DMS53 treated with DMSO at 0.1 percent for 48 hours (cell line): ENCODE data around the gene BMAL1.
"Not testable (repeated sequence)": the region's sequence is repeated elsewhere in the genome, so short reads cannot be mapped to it uniquely, and the experiment has no call there.

Experiments used
- DNase-seq: peaks from one replicate; lab custom pipeline; 2025; ENCODE audit not compliant: unreplicated experiment; lab: John Stamatoyannopoulos, UW

Gene BMAL1

GRCh38 chr11:13368041-13368446 is 90.5 kb downstream of the BMAL1 start:
- no peak for DNase-seq

- DNase-seq, result no peak
Observed at GRCh38 chr11:13373216-13373615, 95.6 kb downstream of the BMAL1 start.

- no peak for DNase-seq
Observed at GRCh38 chr11:13375798-13376197, 98.2 kb downstream of the BMAL1 start.

GRCh38 chr11:13376402-13376801 is 98.8 kb downstream of the BMAL1 start:
- DNase-seq, result no peak

- DNase-seq, result no peak
Observed at GRCh38 chr11:13376838-13377237, 99.2 kb downstream of the BMAL1 start.

GRCh38 chr11:13378316-13378715 is 100.7 kb downstream of the BMAL1 start:
- no peak for DNase-seq

GRCh38 chr11:13380731-13381130 is 103.1 kb downstream of the BMAL1 start:
- DNase-seq, result no peak

- no peak for DNase-seq
Observed at GRCh38 chr11:13382751-13383150, 105.2 kb downstream of the BMAL1 start.

- DNase-seq, result peak; percentile 23
Observed at GRCh38 chr11:13384908-13385640, 107.5 kb downstream of the BMAL1 start.

GRCh38 chr11:13386567-13386966 is 109.0 kb downstream of the BMAL1 start:
- DNase-seq, result peak; percentile 87

- no peak for DNase-seq
Observed at GRCh38 chr11:13388741-13389140, 111.2 kb downstream of the BMAL1 start.

GRCh38 chr11:13391217-13391616 is 113.6 kb downstream of the BMAL1 start:
- DNase-seq, result peak; percentile 51

- not testable (repeated sequence) for DNase-seq
Observed at GRCh38 chr11:13398335-13398734, 120.7 kb downstream of the BMAL1 start.

- no peak for DNase-seq
Observed at GRCh38 chr11:13405220-13405619, 127.6 kb downstream of the BMAL1 start.

GRCh38 chr11:13415201-13415600 is 137.6 kb downstream of the BMAL1 start:
- no peak for DNase-seq

GRCh38 chr11:13421561-13421960 is 144.0 kb downstream of the BMAL1 start:
- no peak for DNase-seq

GRCh38 chr11:13423372-13423771 is 145.8 kb downstream of the BMAL1 start:
- no peak for DNase-seq

GRCh38 chr11:13427440-13427839 is 149.8 kb downstream of the BMAL1 start:
- DNase-seq, result no peak

- no peak for DNase-seq
Observed at GRCh38 chr11:13429288-13429687, 151.7 kb downstream of the BMAL1 start.

GRCh38 chr11:13429836-13430235 is 152.2 kb downstream of the BMAL1 start:
- no peak for DNase-seq

GRCh38 chr11:13433437-13433836 is 155.8 kb downstream of the BMAL1 start:
- DNase-seq, result no peak

GRCh38 chr11:13434247-13435205 is 156.9 kb downstream of the BMAL1 start:
- no peak for DNase-seq
